HG02840 (cell line): ENCODE results near the gene SLC35E2B.

Experiments used
- ATAC-seq: cut with Tn5 transposase; IDR thresholded peaks from one replicate; pipeline ENCODE4 v1.9.1; 2021; ENCODE audit warnings: mild to moderate bottlenecking, moderate library complexity, moderate number of reproducible peaks; ENCODE audit not compliant: unreplicated experiment, low FRiP score

SLC35E2B gene

GRCh38 chr1:1627261-1627828 lies 65.2 kb downstream of the SLC35E2B start:
- no peak for ATAC-seq

GRCh38 chr1:1626207-1627141 lies 66.1 kb downstream of the SLC35E2B start:
- ATAC-seq = no peak

GRCh38 chr1:1625824-1626206 lies 66.8 kb downstream of the SLC35E2B start:
- no peak for ATAC-seq

- no peak for ATAC-seq
Observed at GRCh38 chr1:1625404-1625775, 67.2 kb downstream of the SLC35E2B start.

GRCh38 chr1:1624443-1625403 lies 67.9 kb downstream of the SLC35E2B start:
- ATAC-seq = no peak

- no peak for ATAC-seq
Observed at GRCh38 chr1:1623631-1624442, 68.8 kb downstream of the SLC35E2B start.

- no peak for ATAC-seq
Observed at GRCh38 chr1:1623181-1623630, 69.4 kb downstream of the SLC35E2B start.

- ATAC-seq = no peak
Observed at GRCh38 chr1:1622788-1623094, 69.9 kb downstream of the SLC35E2B start.

- ATAC-seq = no peak
Observed at GRCh38 chr1:1622010-1622787, 70.4 kb downstream of the SLC35E2B start.

- no peak for ATAC-seq
Observed at GRCh38 chr1:1621173-1622009, 71.2 kb downstream of the SLC35E2B start.

- no peak for ATAC-seq
Observed at GRCh38 chr1:1620433-1621139, 72.0 kb downstream of the SLC35E2B start.

GRCh38 chr1:1619917-1620361 lies 72.7 kb downstream of the SLC35E2B start:
- ATAC-seq = no peak

- no peak for ATAC-seq
Observed at GRCh38 chr1:1618396-1619068, 74.1 kb downstream of the SLC35E2B start.

GRCh38 chr1:1617925-1618324 lies 74.7 kb downstream of the SLC35E2B start:
- no peak for ATAC-seq

GRCh38 chr1:1617516-1617915 lies 75.1 kb downstream of the SLC35E2B start:
- ATAC-seq = no peak

- no peak for ATAC-seq
Observed at GRCh38 chr1:1616838-1617237, 75.8 kb downstream of the SLC35E2B start.
